Activated CD8-positive, alpha-beta T cell treated with anti-CD3 and anti-CD28 coated beads, Interleukin-2, amount 10 ng/mL, durations not matched to agents 7 days and 5 days (primary cell): ENCODE measurements around the gene ABHD14A. TPM values are rescaled to one million over a fixed set of nuclear protein-coding genes. Genes with fewer than 3 reads are reported as not detected.

Source experiments
- ATAC-seq: fragments of 150-1000 bp; cut with Tn5 transposase; one replicate; pipeline ENCODE4 v1.10.0; 2021; ENCODE audit warnings: moderate library complexity
- CTCF ChIA-PET: fragments of 350-600 bp; sonication (Branson Sonifier 250); formaldehyde crosslinking; loops from one replicate; lab custom pipeline; 2021; ENCODE audit warnings: antibody characterized with exemption; lab: Charles Lee
- POLR2A ChIA-PET: fragments of 350-600 bp; sonication (Branson Sonifier 250); formaldehyde crosslinking; loops from one replicate; lab custom pipeline; 2021; ENCODE audit warnings: antibody characterized with exemption; lab: Charles Lee
- DNase-seq: peaks from one replicate; pipeline ENCODE4 v3.0.0-alpha.2; 2020
- H3K27ac Mint-ChIP-seq: one replicate; pipeline ENCODE4 v1.8.0; 2021; ENCODE audit warnings: mild to moderate bottlenecking, mixed read lengths
- H3K27me3 Mint-ChIP-seq: one replicate; pipeline ENCODE4 v1.8.0; 2021; ENCODE audit warnings: low read depth, mixed read lengths
- H3K36me3 Mint-ChIP-seq: one replicate; pipeline ENCODE4 v1.8.0; 2021; ENCODE audit warnings: low read depth, mixed read lengths
- H3K4me1 Mint-ChIP-seq: one replicate; pipeline ENCODE4 v1.8.0; 2021; ENCODE audit warnings: low read depth, mixed read lengths
- H3K4me3 Mint-ChIP-seq: one replicate; pipeline ENCODE4 v1.8.0; 2021; ENCODE audit warnings: mild to moderate bottlenecking, mixed read lengths
- H3K9me3 Mint-ChIP-seq: one replicate; pipeline ENCODE4 v1.8.0; 2022; ENCODE audit warnings: mixed read lengths; ENCODE audit not compliant: insufficient read depth
- total RNA-seq, 2 experiments: library from RNA; stranded (reverse); gene quantifications; one replicate each; pipeline ENCODE4 v1.2.3, GENCODE V29; 2021

Gene ABHD14A
- total RNA-seq, 2 experiments from 2014 or later: 10.5 to 11.7 TPM

DNA sequence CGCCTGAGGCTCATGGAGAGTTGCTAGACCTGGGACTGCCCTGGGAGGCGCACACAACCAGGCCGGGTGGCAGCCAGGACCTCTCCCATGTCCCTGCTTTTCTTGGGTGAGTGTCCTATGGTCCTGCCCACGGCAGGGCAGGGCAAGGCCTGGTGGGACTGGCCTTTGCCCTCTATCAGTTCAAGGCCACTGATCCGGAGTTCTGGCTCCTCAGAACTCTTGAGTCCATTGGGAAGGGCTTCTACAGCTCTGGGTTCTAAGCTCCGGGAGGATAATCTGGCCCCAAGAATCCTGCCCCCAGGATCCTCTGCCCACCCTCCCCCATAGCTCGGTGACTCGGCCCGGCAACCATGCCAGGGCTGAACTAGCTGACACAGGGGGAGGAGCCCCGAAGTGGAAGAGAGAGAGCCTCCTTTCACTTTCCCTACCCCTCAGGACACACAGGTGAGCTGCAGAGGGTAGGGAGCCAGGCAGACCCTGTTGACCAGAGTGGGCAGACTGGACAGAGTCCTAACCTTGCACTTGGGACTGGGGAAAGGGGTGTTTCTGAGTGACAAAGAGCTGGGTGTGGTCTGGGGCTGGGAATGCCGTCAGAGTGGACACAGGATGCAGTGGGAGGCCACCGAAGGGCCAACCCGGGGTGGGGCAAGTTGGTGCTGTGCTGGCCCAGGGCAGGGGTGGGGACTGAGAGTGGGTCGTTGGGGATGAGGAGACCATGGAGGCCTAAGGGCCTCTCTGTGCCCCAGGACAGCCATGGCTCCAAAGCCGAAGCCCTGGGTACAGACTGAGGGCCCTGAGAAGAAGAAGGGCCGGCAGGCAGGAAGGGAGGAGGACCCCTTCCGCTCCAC is 32.0 kb upstream of the ABHD14A start:
- H3K36me3 Mint-ChIP-seq: peaks cover 9% of the 10 kb centered on the region
- H3K27ac Mint-ChIP-seq: peak overlapping the region; percentile 89
- ChIA-PET POLR2A (interaction anchor here (0.6 to 1.3 kb wide), 10 partner anchors 24 to 557 kb away, joined by 3 to 6 read pairs (median 4); partner anchors contain the start of genes ABHD14A, ABHD14B, ACY1 and MANF), CTCF (interaction anchor here (0.9 to 5.5 kb wide), 18 partner anchors 8 to 259 kb away, joined by 3 to 54 read pairs (median 4); partner anchors contain the start of genes ABHD14A, ABHD14B, ACY1 and DUSP7)
- peaks cover 47% of the 10 kb centered on the region for H3K4me1 Mint-ChIP-seq
- H3K4me3 Mint-ChIP-seq: peak overlapping the region; percentile 81
- peak; percentile 12 for ATAC-seq
- peak; percentile 78 for DNase-seq
- no peaks in the 10 kb centered on the region for H3K27me3 Mint-ChIP-seq
- no peaks in the 10 kb centered on the region for H3K9me3 Mint-ChIP-seq

DNA sequence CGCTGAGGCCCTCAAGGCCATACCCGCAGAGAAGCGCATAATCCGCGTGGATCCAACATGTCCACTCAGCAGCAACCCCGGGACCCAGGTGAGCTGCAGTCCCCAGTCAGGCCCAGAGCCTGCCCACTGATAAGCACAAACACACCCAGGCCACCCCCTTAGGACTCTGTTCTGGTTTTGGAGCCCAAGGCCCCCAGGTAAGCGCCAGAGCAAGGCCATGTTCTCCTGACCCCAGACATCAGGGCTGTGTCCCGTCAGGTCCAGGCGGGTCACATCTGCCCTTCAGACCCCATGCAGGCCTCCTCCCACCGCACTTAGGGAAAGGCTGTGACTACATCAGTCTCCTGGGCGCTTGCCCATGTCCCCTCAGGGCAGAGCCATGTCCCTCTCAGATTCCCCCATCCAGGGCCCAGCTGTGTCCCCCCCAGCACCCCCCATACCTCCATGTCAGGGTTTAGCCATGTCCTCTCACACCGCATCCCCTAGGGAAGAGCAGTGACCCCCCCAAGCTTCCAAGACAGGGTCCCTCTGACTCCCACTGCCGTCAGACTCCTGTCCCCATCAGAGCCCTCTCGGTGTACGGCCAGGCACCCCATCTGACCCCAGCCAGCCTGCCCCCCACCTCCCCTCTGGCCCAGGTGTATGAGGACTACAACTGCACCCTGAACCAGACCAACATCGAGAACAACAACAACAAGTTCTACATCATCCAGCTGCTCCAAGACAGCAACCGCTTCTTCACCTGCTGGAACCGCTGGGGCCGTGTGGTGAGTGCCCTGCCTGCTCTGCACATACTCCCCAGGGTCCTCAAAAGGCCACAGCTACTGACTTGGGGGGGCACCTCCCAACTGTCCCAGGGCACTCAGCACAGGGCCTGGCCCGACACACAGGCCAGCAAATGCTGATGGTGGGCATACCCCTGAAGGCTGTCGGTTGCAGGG is 31.1 kb upstream of the ABHD14A start:
- DNase-seq (no peak), ATAC-seq (no peak)
- H3K36me3 Mint-ChIP-seq: peaks cover 6% of the 10 kb centered on the region
- no peaks in the 10 kb centered on the region for H3K27me3 Mint-ChIP-seq
- peak overlapping the region; percentile 81 for H3K4me3 Mint-ChIP-seq
- ChIA-PET POLR2A (interaction anchor here (0.8 to 1.3 kb wide), 6 partner anchors 30 to 558 kb away, joined by 3 to 6 read pairs (median 4); partner anchors contain the start of genes ABHD14A, ABHD14B, MANF and RPL29), CTCF (interaction anchor here (1.0 to 5.5 kb wide), 11 partner anchors 9 to 179 kb away, joined by 3 to 54 read pairs (median 5); partner anchors contain the start of genes ABHD14A, ABHD14B, DUSP7 and GPR62)
- no peaks in the 10 kb centered on the region for H3K9me3 Mint-ChIP-seq
- peak overlapping the region; percentile 54 for H3K27ac Mint-ChIP-seq
- H3K4me1 Mint-ChIP-seq: peaks cover 39% of the 10 kb centered on the region

GRCh38 chr3:51944451-51945021 is 30.3 kb upstream of the ABHD14A start:
- H3K27me3 Mint-ChIP-seq: no peaks in the 10 kb centered on the region
- peak overlapping the region; percentile 54 for H3K27ac Mint-ChIP-seq
- no peak for ATAC-seq
- DNase-seq: no peak
- peaks cover 34% of the 10 kb centered on the region for H3K4me1 Mint-ChIP-seq
- CTCF ChIA-PET: interaction anchor here (5.5 kb wide), 1 partner anchor 30 kb away, joined by 54 read pairs; the partner anchor contains the start of genes ABHD14A and ABHD14B
- H3K9me3 Mint-ChIP-seq: no peaks in the 10 kb centered on the region
- POLR2A ChIA-PET: no interaction called here
- no peak overlapping the region for H3K4me3 Mint-ChIP-seq
- peaks cover 6% of the 10 kb centered on the region for H3K36me3 Mint-ChIP-seq

DNA sequence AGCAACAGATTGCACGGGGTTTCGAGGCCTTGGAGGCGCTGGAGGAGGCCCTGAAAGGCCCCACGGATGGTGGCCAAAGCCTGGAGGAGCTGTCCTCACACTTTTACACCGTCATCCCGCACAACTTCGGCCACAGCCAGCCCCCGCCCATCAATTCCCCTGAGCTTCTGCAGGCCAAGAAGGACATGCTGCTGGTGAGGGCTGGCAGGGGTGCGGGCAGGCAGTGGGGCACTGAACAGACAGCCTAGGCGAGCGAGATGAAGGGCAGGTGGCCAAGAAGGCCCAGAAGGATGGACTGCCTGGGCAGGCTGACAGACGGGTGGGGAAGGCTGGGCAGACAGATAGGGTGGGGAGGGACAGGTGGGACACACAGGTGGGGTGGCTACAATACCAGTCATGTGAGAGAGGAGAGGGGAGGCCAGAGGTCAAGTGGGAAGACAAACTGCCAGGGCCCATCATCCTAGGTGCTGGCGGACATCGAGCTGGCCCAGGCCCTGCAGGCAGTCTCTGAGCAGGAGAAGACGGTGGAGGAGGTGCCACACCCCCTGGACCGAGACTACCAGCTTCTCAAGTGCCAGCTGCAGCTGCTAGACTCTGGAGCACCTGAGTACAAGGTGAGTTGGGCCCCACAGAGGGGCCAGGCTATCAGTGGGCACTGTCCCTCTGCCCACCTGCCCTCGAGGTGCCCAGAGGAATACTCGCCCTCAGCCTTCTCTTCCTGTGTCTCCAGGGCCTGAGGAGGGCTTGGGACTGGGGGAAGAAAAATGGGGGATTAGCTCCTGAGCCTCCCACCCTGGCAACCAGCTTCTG is 29.6 kb upstream of the ABHD14A start:
- no peak for DNase-seq
- H3K4me3 Mint-ChIP-seq: no peak overlapping the region
- ATAC-seq: no peak
- H3K27ac Mint-ChIP-seq: no peak overlapping the region
- peaks cover 6% of the 10 kb centered on the region for H3K36me3 Mint-ChIP-seq
- no peaks in the 10 kb centered on the region for H3K27me3 Mint-ChIP-seq
- peaks cover 28% of the 10 kb centered on the region for H3K4me1 Mint-ChIP-seq
- H3K9me3 Mint-ChIP-seq: no peaks in the 10 kb centered on the region
- ChIA-PET CTCF (interaction anchor here (5.5 kb wide), 1 partner anchor 29 kb away, joined by 54 read pairs; the partner anchor contains the start of genes ABHD14A and ABHD14B), POLR2A (no interaction called here)

GRCh38 chr3:51945926-51946705 is 28.7 kb upstream of the ABHD14A start:
- H3K4me1 Mint-ChIP-seq: peaks cover 19% of the 10 kb centered on the region
- H3K36me3 Mint-ChIP-seq: no peaks in the 10 kb centered on the region
- no peak for ATAC-seq
- no peak overlapping the region for H3K4me3 Mint-ChIP-seq
- no peaks in the 10 kb centered on the region for H3K27me3 Mint-ChIP-seq
- H3K27ac Mint-ChIP-seq: no peak overlapping the region
- ChIA-PET POLR2A (interaction anchor here (0.8 kb wide), 1 partner anchor 29 kb away, joined by 3 read pairs; the partner anchor contains the start of gene ABHD14A), CTCF (interaction anchor here (5.5 kb wide), 1 partner anchor 28 kb away, joined by 54 read pairs; the partner anchor contains the start of genes ABHD14A and ABHD14B)
- no peaks in the 10 kb centered on the region for H3K9me3 Mint-ChIP-seq
- DNase-seq: no peak

DNA sequence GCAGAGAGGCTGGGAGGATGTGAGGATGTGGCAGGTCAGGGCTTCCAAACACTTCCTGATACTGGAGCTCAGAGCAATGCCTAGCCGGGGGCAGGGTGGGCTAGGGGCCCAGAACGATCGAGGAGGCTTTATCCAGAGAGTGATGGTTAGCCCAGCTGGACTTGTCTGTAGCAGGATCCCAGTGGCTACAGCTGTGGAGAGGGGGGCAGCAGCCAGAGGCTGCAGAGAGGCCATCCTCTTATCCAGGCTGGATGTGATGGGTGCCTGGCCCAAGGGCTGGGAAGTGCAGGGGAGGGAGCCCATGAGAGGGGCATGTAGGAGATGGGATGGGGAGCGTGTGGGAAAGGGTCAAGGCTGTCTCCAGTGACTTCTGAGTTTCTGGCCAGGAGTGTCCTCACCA is 28.1 kb upstream of the ABHD14A start:
- POLR2A ChIA-PET: interaction anchor here (0.8 kb wide), 1 partner anchor 28 kb away, joined by 3 read pairs; the partner anchor contains the start of gene ABHD14A

DNA sequence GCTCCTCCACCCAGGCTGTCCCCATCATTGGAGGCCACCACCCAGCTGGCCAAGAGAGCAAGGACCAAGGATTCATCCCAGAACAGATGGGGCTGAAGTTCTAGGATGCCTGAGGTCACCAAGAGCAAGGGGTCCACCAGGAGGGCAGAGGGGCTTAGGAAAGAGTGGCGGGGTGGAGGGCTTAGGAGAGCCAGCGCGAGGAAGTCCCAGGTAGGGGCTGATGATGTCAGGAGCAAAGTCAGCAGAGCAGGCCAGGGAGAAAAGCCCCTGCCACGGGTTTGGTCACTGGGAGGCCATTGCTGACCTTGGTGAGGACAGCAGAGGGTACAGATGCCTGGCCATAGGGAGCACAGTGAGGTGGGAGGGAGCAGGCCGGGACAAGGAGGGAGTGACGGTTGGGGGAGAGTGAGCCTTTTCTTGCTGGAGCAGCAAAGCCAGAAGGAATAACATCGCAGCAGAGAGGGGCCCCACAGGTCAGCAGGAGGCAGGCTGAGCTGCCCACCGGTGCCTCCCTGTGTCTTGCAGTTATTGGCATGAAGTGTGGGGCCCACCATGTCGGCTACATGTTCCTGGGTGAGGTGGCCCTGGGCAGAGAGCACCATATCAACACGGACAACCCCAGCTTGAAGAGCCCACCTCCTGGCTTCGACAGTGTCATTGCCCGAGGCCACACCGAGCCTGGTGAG is 27.5 kb upstream of the ABHD14A start:
- ChIA-PET CTCF (no interaction called here), POLR2A (interaction anchor here (0.8 kb wide), 1 partner anchor 28 kb away, joined by 3 read pairs; the partner anchor contains the start of gene ABHD14A)

More for the DNA sequence above, 28.1 kb upstream of the ABHD14A start:
- no peak overlapping the region for H3K4me3 Mint-ChIP-seq
- ATAC-seq: no peak
- no peaks in the 10 kb centered on the region for H3K9me3 Mint-ChIP-seq
- no peaks in the 10 kb centered on the region for H3K27me3 Mint-ChIP-seq
- DNase-seq: no peak
- CTCF ChIA-PET: no interaction called here
- no peaks in the 10 kb centered on the region for H3K36me3 Mint-ChIP-seq
- peaks cover 16% of the 10 kb centered on the region for H3K4me1 Mint-ChIP-seq
- no peak overlapping the region for H3K27ac Mint-ChIP-seq

DNA sequence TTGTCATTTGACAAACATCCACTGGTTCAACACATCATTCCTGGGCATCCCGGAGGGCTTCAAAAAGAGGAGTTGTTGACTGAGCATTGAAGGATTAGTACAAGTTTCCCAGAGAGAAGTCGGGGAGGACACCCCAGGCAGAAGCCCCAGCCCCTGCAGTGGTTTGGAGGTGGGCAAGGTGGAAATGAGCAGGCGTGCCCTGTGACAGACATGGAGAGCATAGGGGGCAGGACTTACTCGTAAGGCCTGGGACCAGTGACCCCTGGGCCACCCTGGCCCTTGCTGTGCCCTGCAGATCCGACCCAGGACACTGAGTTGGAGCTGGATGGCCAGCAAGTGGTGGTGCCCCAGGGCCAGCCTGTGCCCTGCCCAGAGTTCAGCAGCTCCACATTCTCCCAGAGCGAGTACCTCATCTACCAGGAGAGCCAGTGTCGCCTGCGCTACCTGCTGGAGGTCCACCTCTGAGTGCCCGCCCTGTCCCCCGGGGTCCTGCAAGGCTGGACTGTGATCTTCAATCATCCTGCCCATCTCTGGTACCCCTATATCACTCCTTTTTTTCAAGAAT is 26.8 kb upstream of the ABHD14A start:
- Mint-ChIP-seq H3K4me3 (no peak overlapping the region), H3K9me3 (no peaks in the 10 kb centered on the region), H3K27me3 (peaks cover 4% of the 10 kb centered on the region), H3K36me3 (no peaks in the 10 kb centered on the region), H3K4me1 (peaks cover 7% of the 10 kb centered on the region), H3K27ac (no peak overlapping the region)
- ATAC-seq (no peak), DNase-seq (no peak)
- CTCF ChIA-PET: no interaction called here
- POLR2A ChIA-PET: no interaction called here

More for the DNA sequence above, 27.5 kb upstream of the ABHD14A start:
- H3K27ac Mint-ChIP-seq: no peak overlapping the region
- peaks cover 3% of the 10 kb centered on the region for H3K27me3 Mint-ChIP-seq
- DNase-seq: no peak
- no peaks in the 10 kb centered on the region for H3K9me3 Mint-ChIP-seq
- peaks cover 14% of the 10 kb centered on the region for H3K4me1 Mint-ChIP-seq
- H3K36me3 Mint-ChIP-seq: no peaks in the 10 kb centered on the region
- no peak for ATAC-seq
- H3K4me3 Mint-ChIP-seq: no peak overlapping the region

- peaks cover 2% of the 10 kb centered on the region for H3K4me1 Mint-ChIP-seq
- no peak for DNase-seq
- no peaks in the 10 kb centered on the region for H3K9me3 Mint-ChIP-seq
- CTCF ChIA-PET: no interaction called here
- H3K4me3 Mint-ChIP-seq: no peak overlapping the region
- no peak for ATAC-seq
- POLR2A ChIA-PET: no interaction called here
- H3K27ac Mint-ChIP-seq: no peak overlapping the region
- H3K36me3 Mint-ChIP-seq: no peaks in the 10 kb centered on the region
- H3K27me3 Mint-ChIP-seq: peaks cover 15% of the 10 kb centered on the region
Measured at GRCh38 chr3:51949121-51949520, 25.7 kb upstream of the ABHD14A start.
